Measurements from ENCODE around the gene ACTN4. TPM values are rescaled to one million over a fixed set of nuclear protein-coding genes. Genes with fewer than 3 reads are reported as not detected.

ACTN4 gene
- total and polyA plus RNA-seq, 2 donors (not counting 1 experiment from before 2014, with no cell fraction given), result 127 to 683 TPM

DNA sequence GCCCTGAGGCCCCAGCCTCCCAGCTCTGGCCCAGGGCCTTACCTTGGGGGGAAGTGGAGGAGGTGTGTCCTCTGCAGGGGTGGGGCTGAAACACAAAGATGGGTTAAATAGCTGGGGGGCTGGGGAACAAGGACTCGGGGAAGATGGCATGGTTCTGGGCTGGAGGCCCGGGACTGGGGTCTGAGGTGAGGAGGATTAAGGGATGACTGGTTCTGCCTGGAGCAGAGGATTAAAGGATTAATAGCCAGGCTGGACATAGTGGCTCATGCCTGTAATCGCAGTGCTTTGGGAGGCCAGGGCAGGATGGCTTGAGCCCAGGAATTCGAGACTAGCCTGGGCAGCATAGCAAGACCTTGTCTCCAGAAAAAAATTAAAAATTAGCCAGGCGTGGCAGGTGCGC, 41.3 kb upstream of the ACTN4 start:
- DNase-seq (ENCODE audit: low read depth in 2 of 2), result no peak
- Histone ChIP-seq H4K20me1 (ENCODE audit: control insufficient read depth, extremely low read depth, insufficient read depth, low read length) (no peaks in the 10 kb centered on the region), H3K36me3 (ENCODE audit: control insufficient read depth, insufficient read depth, low read length) (no peaks in the 10 kb centered on the region), H3K4me1 (ENCODE audit: control insufficient read depth, extremely low read depth, insufficient read depth, low read length) (no peaks in the 10 kb centered on the region), H3K27me3 (ENCODE audit: control insufficient read depth, insufficient read depth, low read length) (no peaks in the 10 kb centered on the region), H3K27ac (ENCODE audit: insufficient read depth, low read length) (no peak overlapping the region), H3K4me2 (ENCODE audit: extremely low read depth, insufficient read depth, low read length) (no peak overlapping the region), H3K79me2 (ENCODE audit: control insufficient read depth, insufficient read depth, low read length) (no peaks in the 10 kb centered on the region), H3K9me3 (ENCODE audit: control insufficient read depth, insufficient read depth, low read depth, low read length) (no peaks in the 10 kb centered on the region), H3K4me3 (replicated peaks in 1 of 4; ENCODE audit: control extremely low read depth in 1 of 4, insufficient read depth in 1 of 4, low read depth in 3 of 4, low read length in 4 of 4) (no peak overlapping the region), H2AFZ (ENCODE audit: low read length) (no peak overlapping the region), H3K9ac (ENCODE audit: insufficient read depth, low read length) (no peak overlapping the region)
- TF ChIP-seq EZH2 (IDR thresholded peaks at IDR 0.05; ENCODE audit: low read length, missing control alignments), result no peak
- TF ChIP-seq, protein P1, sequence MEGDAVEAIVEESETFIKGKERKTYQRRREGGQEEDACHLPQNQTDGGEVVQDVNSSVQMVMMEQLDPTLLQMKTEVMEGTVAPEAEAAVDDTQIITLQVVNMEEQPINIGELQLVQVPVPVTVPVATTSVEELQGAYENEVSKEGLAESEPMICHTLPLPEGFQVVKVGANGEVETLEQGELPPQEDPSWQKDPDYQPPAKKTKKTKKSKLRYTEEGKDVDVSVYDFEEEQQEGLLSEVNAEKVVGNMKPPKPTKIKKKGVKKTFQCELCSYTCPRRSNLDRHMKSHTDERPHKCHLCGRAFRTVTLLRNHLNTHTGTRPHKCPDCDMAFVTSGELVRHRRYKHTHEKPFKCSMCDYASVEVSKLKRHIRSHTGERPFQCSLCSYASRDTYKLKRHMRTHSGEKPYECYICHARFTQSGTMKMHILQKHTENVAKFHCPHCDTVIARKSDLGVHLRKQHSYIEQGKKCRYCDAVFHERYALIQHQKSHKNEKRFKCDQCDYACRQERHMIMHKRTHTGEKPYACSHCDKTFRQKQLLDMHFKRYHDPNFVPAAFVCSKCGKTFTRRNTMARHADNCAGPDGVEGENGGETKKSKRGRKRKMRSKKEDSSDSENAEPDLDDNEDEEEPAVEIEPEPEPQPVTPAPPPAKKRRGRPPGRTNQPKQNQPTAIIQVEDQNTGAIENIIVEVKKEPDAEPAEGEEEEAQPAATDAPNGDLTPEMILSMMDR (conservative IDR thresholded peaks at IDR 0.05 in 1 of 2, IDR thresholded peaks at IDR 0.05 in 1 of 2; ENCODE audit: low read depth in 1 of 2, low read length in 2 of 2), result no peak

DNA sequence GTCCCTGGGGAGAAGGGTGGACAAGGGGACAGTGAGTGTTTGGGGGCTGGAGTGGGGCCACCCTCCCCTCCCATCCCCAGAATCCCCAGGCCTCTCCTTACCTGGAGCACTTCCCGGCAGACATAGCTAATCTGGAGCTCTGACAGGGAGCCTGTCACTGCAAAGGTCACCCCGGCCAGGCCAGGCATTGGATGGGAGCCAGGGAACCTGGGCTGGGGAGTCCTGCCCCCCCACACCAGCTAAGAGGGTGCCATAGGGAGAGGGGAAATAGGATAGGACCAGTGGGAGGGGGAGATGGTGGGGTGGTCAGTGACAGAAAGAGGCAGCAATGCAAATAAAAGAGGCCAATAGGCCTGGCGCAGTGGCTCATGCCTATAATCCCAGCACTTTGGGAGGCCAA, 33.2 kb upstream of the ACTN4 start:
- Histone ChIP-seq H3K4me3 (replicated peaks in 1 of 4; ENCODE audit: control extremely low read depth in 1 of 4, insufficient read depth in 1 of 4, low read depth in 3 of 4, low read length in 4 of 4) (no peak overlapping the region), H4K20me1 (ENCODE audit: control insufficient read depth, extremely low read depth, insufficient read depth, low read length) (no peaks in the 10 kb centered on the region), H3K4me2 (ENCODE audit: extremely low read depth, insufficient read depth, low read length) (no peak overlapping the region), H3K27ac (ENCODE audit: insufficient read depth, low read length) (no peak overlapping the region), H3K9ac (ENCODE audit: insufficient read depth, low read length) (no peak overlapping the region), H3K9me3 (ENCODE audit: control insufficient read depth, insufficient read depth, low read depth, low read length) (no peaks in the 10 kb centered on the region), H3K27me3 (ENCODE audit: control insufficient read depth, insufficient read depth, low read length) (no peaks in the 10 kb centered on the region), H2AFZ (ENCODE audit: low read length) (no peak overlapping the region), H3K36me3 (ENCODE audit: control insufficient read depth, insufficient read depth, low read length) (no peaks in the 10 kb centered on the region), H3K4me1 (ENCODE audit: control insufficient read depth, extremely low read depth, insufficient read depth, low read length) (peaks cover 2% of the 10 kb centered on the region), H3K79me2 (ENCODE audit: control insufficient read depth, insufficient read depth, low read length) (peaks cover 3% of the 10 kb centered on the region)
- TF ChIP-seq EZH2 (IDR thresholded peaks at IDR 0.05; ENCODE audit: low read length, missing control alignments), result no peak
- TF ChIP-seq, protein P1 (conservative IDR thresholded peaks at IDR 0.05 in 1 of 2, IDR thresholded peaks at IDR 0.05 in 1 of 2; ENCODE audit: low read depth in 1 of 2, low read length in 2 of 2), result no peak
- DNase-seq (ENCODE audit: low read depth in 2 of 2), result no peak

GRCh38 chr19:38615007-38615581, 32.4 kb upstream of the ACTN4 start:
- Histone ChIP-seq H3K79me2 (ENCODE audit: control insufficient read depth, insufficient read depth, low read length) (peaks cover 11% of the 10 kb centered on the region), H3K4me3 (replicated peaks in 1 of 4; ENCODE audit: control extremely low read depth in 1 of 4, insufficient read depth in 1 of 4, low read depth in 3 of 4, low read length in 4 of 4) (no peak overlapping the region), H3K36me3 (ENCODE audit: control insufficient read depth, insufficient read depth, low read length) (no peaks in the 10 kb centered on the region), H3K4me2 (ENCODE audit: extremely low read depth, insufficient read depth, low read length) (no peak overlapping the region), H3K27me3 (ENCODE audit: control insufficient read depth, insufficient read depth, low read length) (no peaks in the 10 kb centered on the region), H3K4me1 (ENCODE audit: control insufficient read depth, extremely low read depth, insufficient read depth, low read length) (peaks cover 9% of the 10 kb centered on the region), H3K9ac (ENCODE audit: insufficient read depth, low read length) (no peak overlapping the region), H2AFZ (ENCODE audit: low read length) (no peak overlapping the region), H3K27ac (ENCODE audit: insufficient read depth, low read length) (no peak overlapping the region), H4K20me1 (ENCODE audit: control insufficient read depth, extremely low read depth, insufficient read depth, low read length) (no peaks in the 10 kb centered on the region), H3K9me3 (ENCODE audit: control insufficient read depth, insufficient read depth, low read depth, low read length) (no peaks in the 10 kb centered on the region)
- no peak for TF ChIP-seq EZH2 (IDR thresholded peaks at IDR 0.05; ENCODE audit: low read length, missing control alignments)
- TF ChIP-seq, protein P1 (conservative IDR thresholded peaks at IDR 0.05 in 1 of 2, IDR thresholded peaks at IDR 0.05 in 1 of 2; ENCODE audit: low read depth in 1 of 2, low read length in 2 of 2), result no peak
- DNase-seq (ENCODE audit: low read depth in 2 of 2), result no peak

All from fibroblast of lung (primary cell).